ENCODE data around the gene DNM1L.

DNA sequence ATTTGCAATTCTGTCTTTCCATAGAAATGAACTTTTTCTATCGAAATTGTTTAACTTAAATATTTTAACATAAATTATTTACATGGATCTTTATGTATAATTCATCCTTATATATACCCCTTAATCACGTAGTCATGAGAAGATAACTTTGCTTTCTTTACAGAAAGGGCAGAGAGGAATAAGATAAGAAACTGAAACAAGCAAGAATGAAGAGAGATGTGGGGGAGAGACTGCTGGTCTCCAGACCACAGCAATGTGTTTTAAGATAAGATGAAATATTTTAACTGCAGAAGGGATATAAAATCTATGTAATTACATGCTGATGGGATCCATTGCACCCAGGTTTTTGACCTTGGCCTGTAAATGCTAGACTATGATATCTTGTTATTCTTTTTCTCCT lies 34.7 kb upstream of the DNM1L start:
- no peak for TF ChIP-seq EZH2 (IDR thresholded peaks at IDR 0.05; ENCODE audit: insufficient read depth, poor library complexity, severe bottlenecking)
- TF ChIP-seq EZH2phosphoT487 (IDR thresholded peaks at IDR 0.05; ENCODE audit: insufficient read depth, low read depth), result no peak

All from GM23248 (cell line).